ENCODE measurements around the gene FLAD1.

The FLAD1 gene

GRCh38 chr1:155002464-155003226, 19.5 kb downstream of the FLAD1 start, which contains the start of gene ZBTB7B:
TSS of gene ZBTB7B (plus strand) at chr1:155002802. CDS start at chr1:155014661, 11,859 bp downstream.
- no peak for DNase-seq (ENCODE audit: low read depth in 2 of 3, low spot score in 2 of 3)

- DNase-seq (ENCODE audit: low read depth in 2 of 3, low spot score in 2 of 3): no peak
Observed at GRCh38 chr1:155003227-155003765, 20.2 kb downstream of the FLAD1 start.

- DNase-seq (ENCODE audit: low read depth in 2 of 3, low spot score in 2 of 3): no peak
Observed at GRCh38 chr1:155003766-155004351, 20.7 kb downstream of the FLAD1 start.

- no peak for DNase-seq (ENCODE audit: low read depth in 2 of 3, low spot score in 2 of 3)
Observed at GRCh38 chr1:155004352-155005075, 21.4 kb downstream of the FLAD1 start.

GRCh38 chr1:155005076-155006011, 22.2 kb downstream of the FLAD1 start:
- no peak for DNase-seq (ENCODE audit: low read depth in 2 of 3, low spot score in 2 of 3)

GRCh38 chr1:155006601-155007101, 23.5 kb downstream of the FLAD1 start:
- peak in 1 of 3 experiments; percentile 30 for DNase-seq (ENCODE audit: low read depth in 2 of 3, low spot score in 2 of 3)

- no peak for DNase-seq (ENCODE audit: low read depth in 2 of 3, low spot score in 2 of 3)
Observed at GRCh38 chr1:155007251-155007828, 24.2 kb downstream of the FLAD1 start.

GRCh38 chr1:155008015-155008941, 25.1 kb downstream of the FLAD1 start:
- no peak for DNase-seq (ENCODE audit: low read depth in 2 of 3, low spot score in 2 of 3)

GRCh38 chr1:155009221-155009711, 26.1 kb downstream of the FLAD1 start:
- no peak for DNase-seq (ENCODE audit: low read depth in 2 of 3, low spot score in 2 of 3)

GRCh38 chr1:155009742-155010141, 26.6 kb downstream of the FLAD1 start:
- no peak for DNase-seq (ENCODE audit: low read depth in 2 of 3, low spot score in 2 of 3)

GRCh38 chr1:155010211-155010918, 27.2 kb downstream of the FLAD1 start:
- no peak for DNase-seq (ENCODE audit: low read depth in 2 of 3, low spot score in 2 of 3)

- no peak for DNase-seq (ENCODE audit: low read depth in 2 of 3, low spot score in 2 of 3)
Observed at GRCh38 chr1:155011004-155011416, 27.9 kb downstream of the FLAD1 start.

GRCh38 chr1:155011437-155012025, 28.4 kb downstream of the FLAD1 start:
- DNase-seq (ENCODE audit: low read depth in 2 of 3, low spot score in 2 of 3): no peak

GRCh38 chr1:155012026-155012546, 28.9 kb downstream of the FLAD1 start:
- no peak for DNase-seq (ENCODE audit: low read depth in 2 of 3, low spot score in 2 of 3)

GRCh38 chr1:155012776-155013602, 29.8 kb downstream of the FLAD1 start:
- no peak for DNase-seq (ENCODE audit: low read depth in 2 of 3, low spot score in 2 of 3)

- no peak for DNase-seq (ENCODE audit: low read depth in 2 of 3, low spot score in 2 of 3)
Observed at GRCh38 chr1:155013632-155014031, 30.5 kb downstream of the FLAD1 start.

All from activated CD8-positive, alpha-beta memory T cell treated with anti-CD3 and anti-CD28 coated beads for 48 hours (primary cell).